Gastroesophageal sphincter (tissue), 4 donors: Measurements from ENCODE around the gene PCSK5. TPM values are rescaled to one million over a fixed set of nuclear protein-coding genes. Genes with fewer than 3 reads are reported as not detected.
"Not testable (repeated sequence)": the region's sequence is repeated elsewhere in the genome, so short reads cannot be mapped to it uniquely, and the experiment has no call there.

Source experiments
- ATAC-seq: fragments of 150-250 bp; one replicate; pipeline ENCODE4 v1.9.1; 2016; ENCODE audit warnings: mild to moderate bottlenecking, moderate library complexity
- H3K27ac ChIP-seq, 4 donors: fragments of 200-600 bp; sonication (generic) in 3 of 4; 1 replicate in 3 of 4; 2 replicates in 1 of 4; pipeline ENCODE4 v1.5.1; 2016 to 2019
- H3K27me3 ChIP-seq: fragments of 200-600 bp; sonication (generic); one replicate; pipeline ENCODE4 v1.5.1; 2019
- H3K36me3 ChIP-seq, 2 donors: fragments of 200-600 bp; sonication (generic); one replicate each; pipeline ENCODE4 v1.5.1; 2019; ENCODE audit warnings: control low read depth in 1 of 2
- H3K4me1 ChIP-seq, 3 donors: fragments of 200-600 bp; sonication (generic); 1 replicate in 2 of 3; 2 replicates in 1 of 3; pipeline ENCODE4 v1.5.1; 2016 to 2019; ENCODE audit warnings: control low read depth in 2 of 3
- H3K4me3 ChIP-seq, 2 donors: fragments of 200-600 bp; sonication (generic); one replicate each; pipeline ENCODE4 v1.5.1; 2019; ENCODE audit warnings: mild to moderate bottlenecking in 1 of 2, moderate library complexity in 1 of 2
- H3K9me3 ChIP-seq, 3 donors: fragments of 200-600 bp; sonication (generic); one replicate each; pipeline ENCODE4 v1.5.1; 2017 to 2019; ENCODE audit warnings: control low read depth in 2 of 3
- EP300 ChIP-seq: sonication (generic); formaldehyde crosslinking; IDR thresholded peaks from one replicate; pipeline ENCODE4 v1.6.1; 2017; ENCODE audit warnings: antibody characterized with exemption, mild to moderate bottlenecking
- POLR2A ChIP-seq, 2 donors: fragments of 450-650 bp; IDR thresholded peaks; one replicate each; pipeline ENCODE4 v1.6.1; 2017; ENCODE audit warnings: antibody characterized with exemption in 2 of 2, mild to moderate bottlenecking in 2 of 2, moderate library complexity in 1 of 2
- POLR2AphosphoS5 ChIP-seq: sonication (generic); formaldehyde crosslinking; IDR thresholded peaks from one replicate; pipeline ENCODE4 v1.6.1; 2017; ENCODE audit warnings: antibody characterized with exemption
- WGBS, 2 donors: methylation state at CpG; one replicate each; pipeline ENCODE4 v1.1.5; 2018; ENCODE audit warnings: low coverage in 1 of 2; 5-methylcytosine and 5-hydroxymethylcytosine counted together
- total RNA-seq, 4 donors: library from RNA; depleted of rRNA; stranded (reverse); fragments of >200 nt; gene quantifications; one replicate each; pipeline ENCODE4 v1.1.0, GENCODE V29; 2016
- TF ChIP-seq, protein P1 (sequence below), 4 experiments: fragments of 200-600 bp in 2 of 4; fragments of 450-650 bp in 2 of 4; sonication (generic) in 1 of 4; IDR thresholded peaks; one replicate each; pipeline ENCODE4 v1.5.1; 2017 to 2019; ENCODE audit warnings: antibody characterized with exemption in 4 of 4, mild to moderate bottlenecking in 2 of 4, moderate library complexity in 2 of 4

The PCSK5 gene
- total RNA-seq, 4 donors from 2014 or later, result 20.1 to 37.3 (median 28.1) TPM

- no peaks in the 10 kb centered on the region for H3K27me3 ChIP-seq
- TF ChIP-seq POLR2A (IDR thresholded peaks at IDR 0.05) (no peak), POLR2AphosphoS5 (no peak), EP300 (no peak)
- TF ChIP-seq, protein P1, sequence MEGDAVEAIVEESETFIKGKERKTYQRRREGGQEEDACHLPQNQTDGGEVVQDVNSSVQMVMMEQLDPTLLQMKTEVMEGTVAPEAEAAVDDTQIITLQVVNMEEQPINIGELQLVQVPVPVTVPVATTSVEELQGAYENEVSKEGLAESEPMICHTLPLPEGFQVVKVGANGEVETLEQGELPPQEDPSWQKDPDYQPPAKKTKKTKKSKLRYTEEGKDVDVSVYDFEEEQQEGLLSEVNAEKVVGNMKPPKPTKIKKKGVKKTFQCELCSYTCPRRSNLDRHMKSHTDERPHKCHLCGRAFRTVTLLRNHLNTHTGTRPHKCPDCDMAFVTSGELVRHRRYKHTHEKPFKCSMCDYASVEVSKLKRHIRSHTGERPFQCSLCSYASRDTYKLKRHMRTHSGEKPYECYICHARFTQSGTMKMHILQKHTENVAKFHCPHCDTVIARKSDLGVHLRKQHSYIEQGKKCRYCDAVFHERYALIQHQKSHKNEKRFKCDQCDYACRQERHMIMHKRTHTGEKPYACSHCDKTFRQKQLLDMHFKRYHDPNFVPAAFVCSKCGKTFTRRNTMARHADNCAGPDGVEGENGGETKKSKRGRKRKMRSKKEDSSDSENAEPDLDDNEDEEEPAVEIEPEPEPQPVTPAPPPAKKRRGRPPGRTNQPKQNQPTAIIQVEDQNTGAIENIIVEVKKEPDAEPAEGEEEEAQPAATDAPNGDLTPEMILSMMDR (IDR thresholded peaks at IDR 0.05), result no peak
- no peaks in the 10 kb centered on the region for H3K36me3 ChIP-seq
- no peaks in the 10 kb centered on the region for H3K9me3 ChIP-seq
- WGBS, 2 donors, result 44 to 78% methylated on average over 3 of the region's 3 CpGs
- no peak for ATAC-seq
- H3K4me1 ChIP-seq, result peaks cover 0 to 36% (median 6%) of the 10 kb centered on the region in 3 donors
- H3K4me3 ChIP-seq, result no peak overlapping the region
- no peak overlapping the region for H3K27ac ChIP-seq
These were observed 5.7 kb downstream of the PCSK5 start for GRCh38 chr9:75896193-75896592.

DNA sequence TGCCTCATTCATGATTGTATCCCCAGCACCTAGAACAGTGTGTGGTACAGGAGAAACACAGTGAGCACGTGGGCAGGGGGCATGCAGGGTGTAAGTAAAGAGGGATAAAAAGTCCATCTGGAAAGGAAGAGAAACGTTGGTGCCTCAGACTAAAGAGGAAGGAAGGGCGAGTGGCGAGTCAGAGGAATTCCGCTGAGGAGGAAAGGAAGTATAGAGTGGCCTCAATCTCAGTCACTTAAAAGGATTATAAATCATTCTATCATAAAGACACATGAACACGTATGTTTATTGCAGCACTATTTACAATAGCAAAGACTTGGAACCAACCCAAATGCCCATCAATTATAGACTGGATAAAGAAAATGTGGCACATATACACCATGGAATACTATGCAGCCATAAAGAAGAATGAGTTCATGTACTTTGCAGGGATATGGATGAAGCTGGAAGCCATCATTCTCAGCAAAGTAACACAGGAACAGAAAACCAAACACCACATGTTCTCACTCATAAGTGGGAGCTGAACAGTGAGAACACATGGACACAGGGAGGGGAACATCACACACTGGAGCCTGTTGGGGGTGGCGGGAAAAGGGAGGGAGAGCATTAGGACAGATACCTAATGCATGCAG is 10.5 kb downstream of the PCSK5 start:
- peaks cover 0 to 13% (median 0%) of the 10 kb centered on the region in 3 donors for H3K4me1 ChIP-seq
- not testable (repeated sequence) for ATAC-seq, H3K9me3 ChIP-seq, H3K36me3 ChIP-seq, H3K27me3 ChIP-seq, H3K27ac ChIP-seq, H3K4me3 ChIP-seq
- WGBS, 2 donors, result 64 to 100% methylated on average over 2 to 5 of the region's 7 CpGs

DNA sequence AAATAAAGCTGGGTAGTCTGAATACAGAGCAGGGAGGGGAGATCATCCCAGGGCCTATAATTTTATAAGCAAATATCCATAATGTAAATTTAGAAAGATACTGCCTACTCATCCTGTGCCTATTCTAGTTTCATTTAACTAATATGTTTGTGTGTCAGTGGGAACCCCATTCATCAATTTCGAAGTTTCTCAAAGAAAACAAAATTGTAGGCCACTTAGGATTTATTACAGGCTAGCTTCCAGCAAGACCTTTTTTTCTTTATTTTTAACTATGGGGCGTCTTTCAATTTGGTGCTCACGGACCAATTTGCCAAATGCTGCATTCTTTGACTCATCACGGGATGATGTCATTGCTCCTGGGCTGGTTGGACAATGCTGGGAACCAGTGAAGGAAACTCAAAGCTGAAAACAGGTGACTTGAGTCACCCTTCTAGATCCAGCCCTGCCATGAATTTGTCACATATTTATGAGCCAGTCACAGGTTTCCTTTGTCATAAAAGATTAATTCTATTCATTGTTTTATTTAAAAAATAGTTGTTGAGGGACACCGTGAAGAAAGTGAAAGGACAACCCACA is 13.4 kb downstream of the PCSK5 start:
- TF ChIP-seq POLR2A (IDR thresholded peaks at IDR 0.05) (no peak), EP300 (no peak), POLR2AphosphoS5 (no peak)
- TF ChIP-seq, protein P1 (IDR thresholded peaks at IDR 0.05), result no peak
- Histone ChIP-seq H3K9me3 (no peaks in the 10 kb centered on the region), H3K27me3 (no peaks in the 10 kb centered on the region), H3K4me3 (no peak overlapping the region), H3K4me1 (peaks cover 0 to 20% (median 0%) of the 10 kb centered on the region in 3 donors), H3K36me3 (no peaks in the 10 kb centered on the region), H3K27ac (no peak overlapping the region)
- 32 to 50% methylated on average over 4 to 5 of the region's 5 CpGs for WGBS, 2 donors
- ATAC-seq, result peak; percentile 75

- ATAC-seq, result no peak
These were observed 13.9 kb downstream of the PCSK5 start for GRCh38 chr9:75904364-75904763.

DNA sequence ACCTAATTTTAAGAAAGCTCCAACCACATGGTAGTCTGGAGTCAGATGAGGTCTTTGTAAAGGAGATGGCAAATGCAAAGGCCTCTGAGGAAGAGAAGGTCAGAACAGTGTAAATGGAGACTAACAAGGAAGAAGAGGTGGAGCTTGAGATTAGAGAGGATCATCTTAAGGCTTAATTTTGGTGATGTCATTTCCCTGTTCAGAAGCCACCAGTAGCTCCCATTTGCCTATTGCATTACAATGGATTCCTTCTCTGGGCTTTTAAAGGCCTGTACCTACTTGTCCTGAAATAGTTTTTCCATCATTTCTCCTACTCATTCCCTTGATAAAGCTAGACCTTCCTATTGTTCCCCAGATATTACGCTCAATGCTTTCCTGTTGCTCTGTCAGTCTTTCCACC is 16.1 kb downstream of the PCSK5 start:
- WGBS, 2 donors, result 92 to 100% methylated on average over 1 of the region's 1 CpG

More at GRCh38 chr9:75904364-75904763, 13.9 kb downstream of the PCSK5 start:
- Histone ChIP-seq H3K4me3 (no peak overlapping the region), H3K27me3 (no peaks in the 10 kb centered on the region), H3K9me3 (no peaks in the 10 kb centered on the region), H3K36me3 (no peaks in the 10 kb centered on the region), H3K27ac (no peak overlapping the region), H3K4me1 (peaks cover 0 to 20% (median 0%) of the 10 kb centered on the region in 3 donors)
- TF ChIP-seq POLR2A (IDR thresholded peaks at IDR 0.05) (no peak), POLR2AphosphoS5 (no peak), EP300 (no peak)
- TF ChIP-seq, protein P1 (IDR thresholded peaks at IDR 0.05), result no peak

More for the DNA sequence above, 16.1 kb downstream of the PCSK5 start:
- H3K36me3 ChIP-seq, result no peaks in the 10 kb centered on the region
- no peaks in the 10 kb centered on the region for H3K27me3 ChIP-seq
- no peak overlapping the region for H3K4me3 ChIP-seq
- ATAC-seq, result no peak
- H3K9me3 ChIP-seq, result no peaks in the 10 kb centered on the region
- H3K27ac ChIP-seq, result no peak overlapping the region
- no peak for TF ChIP-seq EP300
- no peak for TF ChIP-seq POLR2AphosphoS5
- TF ChIP-seq, protein P1 (IDR thresholded peaks at IDR 0.05), result no peak
- no peak for TF ChIP-seq POLR2A (IDR thresholded peaks at IDR 0.05)
- H3K4me1 ChIP-seq, result peaks cover 0 to 32% (median 0%) of the 10 kb centered on the region in 3 donors
